Occipital lobe (tissue), 2 donors: ENCODE results near the gene MASP2. TPM values are rescaled to one million over a fixed set of nuclear protein-coding genes. Genes with fewer than 3 reads are reported as not detected.
"Not testable (repeated sequence)": the region's sequence is repeated elsewhere in the genome, so short reads cannot be mapped to it uniquely, and the experiment has no call there.

Experiments used
- DNase-seq: peaks from one replicate; lab custom pipeline; 2025; lab: John Stamatoyannopoulos, UW
- total RNA-seq: library from RNA; depleted of rRNA; stranded (reverse); fragments of >200 nt; gene quantifications from one replicate; pipeline ENCODE4 v1.2.3, GENCODE V29; 2014

The MASP2 gene
- not detected for total RNA-seq

DNA sequence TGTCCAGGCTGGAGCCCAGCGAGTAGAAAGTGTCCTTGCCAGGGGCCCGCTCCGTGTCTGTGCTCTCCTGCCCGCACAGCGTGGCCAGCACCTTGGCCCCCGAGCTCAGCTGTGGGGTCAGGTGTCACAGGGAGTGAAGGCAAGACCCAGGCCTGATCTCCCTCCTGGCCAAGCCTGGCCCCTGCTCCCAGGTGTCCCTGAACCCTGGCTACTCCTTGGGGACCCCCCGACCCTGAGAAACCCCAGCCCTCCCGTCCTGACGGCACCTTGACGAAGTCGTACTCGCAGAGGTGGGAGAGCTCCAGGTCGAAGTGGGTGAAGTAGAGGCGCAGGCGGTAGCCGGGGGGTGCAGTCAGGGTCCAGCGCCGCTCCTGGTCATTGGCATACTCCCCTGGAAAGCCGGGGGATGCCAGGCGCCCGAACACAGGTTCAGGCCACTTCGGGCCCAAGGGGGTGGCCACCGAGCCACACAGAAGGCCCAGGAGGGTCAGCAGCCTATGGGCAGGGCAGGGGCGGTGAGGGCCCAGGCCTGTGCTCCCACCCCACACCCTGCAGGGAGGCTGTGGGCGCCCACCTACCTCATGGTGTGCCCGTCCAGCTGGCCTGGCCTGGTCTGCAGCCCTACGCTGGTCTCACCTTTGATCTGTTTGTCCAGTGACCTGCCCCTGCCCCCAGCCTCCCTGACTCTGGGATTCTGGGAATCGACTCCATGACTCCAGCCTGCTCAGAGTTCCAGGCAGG is at the start of gene MASP2:
MASP2 (minus strand) TSS at position 615 of the 741 bp plus-strand sequence; CDS start at position 583, 32 bp downstream.
- DNase-seq, result no peak

- DNase-seq, result not testable (repeated sequence)
Observed at GRCh38 chr1:11083784-11084183, 36.7 kb upstream of the MASP2 start.

DNA sequence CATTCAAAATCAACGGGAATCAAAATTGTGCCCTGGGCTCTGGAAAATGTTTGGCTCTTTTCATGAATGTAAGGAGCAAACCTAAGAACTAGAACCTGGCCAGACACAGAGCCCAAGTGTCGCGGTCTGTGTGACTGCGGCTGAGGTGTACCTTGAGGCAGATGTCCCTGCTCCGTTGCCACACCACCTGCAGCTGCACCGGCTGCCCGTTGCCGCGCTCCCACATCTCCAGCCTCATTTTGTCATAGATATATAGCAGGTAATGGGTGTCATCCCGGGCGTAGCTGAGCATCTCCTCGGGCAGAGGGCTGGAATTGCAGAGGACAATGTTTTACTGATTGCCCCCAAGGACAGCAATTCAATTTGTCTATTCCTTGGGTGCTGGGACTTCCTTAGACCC is 33.9 kb upstream of the MASP2 start:
- no peak for DNase-seq

- no peak for DNase-seq
Observed at GRCh38 chr1:11078631-11079030, 31.6 kb upstream of the MASP2 start.

DNA sequence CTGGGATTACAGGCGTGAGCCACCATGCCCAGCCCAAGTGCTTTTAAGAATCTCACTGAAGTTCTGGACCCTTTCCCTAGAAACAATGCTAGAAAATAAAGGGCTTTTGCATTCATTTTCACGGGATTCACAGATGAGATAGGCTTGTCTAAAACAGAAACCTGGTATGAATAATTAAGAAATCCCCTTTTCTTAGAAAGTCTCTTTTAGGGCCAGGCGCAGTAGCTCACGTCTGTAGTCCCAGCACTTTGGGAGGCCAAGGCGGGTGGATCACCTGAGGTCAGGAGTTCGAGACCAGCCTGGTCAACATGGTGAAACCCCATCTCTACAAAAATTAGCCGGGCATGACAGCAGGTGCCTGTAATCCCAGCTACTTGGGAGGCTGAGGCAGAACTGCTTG is 26.4 kb upstream of the MASP2 start:
- not testable (repeated sequence) for DNase-seq

GRCh38 chr1:11072216-11072917 is 25.3 kb upstream of the MASP2 start:
- no peak for DNase-seq

GRCh38 chr1:11071463-11072215 is 24.6 kb upstream of the MASP2 start:
- no peak for DNase-seq

GRCh38 chr1:11070876-11071275 is 23.8 kb upstream of the MASP2 start:
- no peak for DNase-seq

- no peak for DNase-seq
Observed at GRCh38 chr1:11068600-11069473, 21.8 kb upstream of the MASP2 start.

DNA sequence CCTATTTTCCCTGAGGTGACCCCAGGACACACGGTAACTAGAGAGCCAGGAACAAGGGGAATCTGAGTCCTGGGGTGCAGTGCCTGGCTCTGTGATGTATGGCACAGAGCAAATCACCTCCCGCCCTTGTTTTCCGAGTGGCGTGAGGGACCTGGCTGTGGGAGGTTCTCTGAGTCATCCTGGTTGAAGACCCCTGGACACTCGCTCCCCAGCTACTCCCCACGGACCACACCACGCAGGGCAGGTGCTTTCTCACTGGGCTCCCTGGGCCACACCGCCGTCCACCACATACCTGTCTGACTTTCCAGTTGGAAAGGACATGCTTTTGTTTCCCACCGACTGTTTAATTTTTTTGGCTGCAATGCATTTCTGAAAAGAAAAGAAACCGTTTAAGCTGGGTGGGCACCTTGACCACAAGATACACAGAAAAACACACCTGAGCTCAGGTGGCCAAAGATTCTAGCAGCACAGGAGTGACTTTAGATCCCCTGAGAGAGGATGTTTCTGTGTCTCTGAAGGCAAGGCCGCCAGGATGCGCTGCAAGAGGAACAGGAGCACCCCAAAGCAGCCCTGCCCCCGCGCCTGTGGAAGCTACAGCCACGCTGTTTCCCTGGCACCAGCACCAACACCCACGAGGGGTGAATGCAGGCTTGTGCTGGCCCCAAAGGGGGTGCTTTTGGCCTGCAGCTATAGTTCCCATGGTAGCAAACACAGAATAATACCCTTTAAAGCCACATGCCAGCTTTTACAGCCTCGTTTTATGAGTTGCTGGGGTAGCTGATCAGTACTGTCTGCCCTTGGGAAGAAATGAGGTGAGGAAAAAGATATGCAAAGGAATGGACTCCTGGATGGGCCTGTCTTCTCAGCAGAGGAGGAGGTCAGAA is 20.9 kb upstream of the MASP2 start:
- DNase-seq, result peak; percentile 28

DNA sequence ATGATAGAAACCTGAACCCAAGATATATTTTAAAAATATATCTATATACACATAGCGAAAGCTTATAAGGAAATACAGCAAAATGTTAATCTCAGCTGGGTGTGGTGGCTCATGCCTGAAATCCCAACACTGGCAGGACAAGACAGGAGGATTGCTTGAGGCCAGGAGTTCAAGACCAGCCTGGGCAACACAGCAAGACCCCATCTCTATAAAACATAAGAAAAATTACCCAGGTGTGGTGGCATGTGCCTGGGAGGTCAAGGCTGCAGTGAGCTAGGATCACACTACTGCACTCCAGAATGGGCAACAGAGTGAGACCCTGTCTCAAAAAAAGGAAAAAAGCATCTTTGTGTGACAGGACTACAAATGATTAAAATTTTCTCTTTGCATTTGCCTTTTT is 18.8 kb upstream of the MASP2 start:
- DNase-seq, result no peak

DNA sequence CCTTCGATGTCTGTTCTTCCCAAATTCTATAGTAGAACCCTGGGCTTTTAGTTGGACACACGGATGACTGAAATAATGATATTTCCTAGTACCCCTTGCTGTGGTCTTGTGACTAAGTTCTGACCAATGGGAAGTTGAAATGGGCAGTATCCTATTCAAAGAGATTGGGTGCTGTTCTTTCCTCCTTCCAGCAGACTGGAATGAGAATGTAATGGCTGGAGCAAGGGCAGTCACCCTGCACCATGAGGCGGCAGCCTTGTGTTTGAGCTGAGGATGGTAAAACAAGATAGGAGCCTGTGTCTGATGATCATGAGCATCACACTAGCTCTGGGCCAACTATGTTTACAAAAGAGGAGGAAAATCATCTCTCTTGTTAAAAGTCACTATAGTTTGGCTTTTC is 17.9 kb upstream of the MASP2 start:
- no peak for DNase-seq

GRCh38 chr1:11063937-11064537 is 17.0 kb upstream of the MASP2 start:
- DNase-seq, result not testable (repeated sequence)

DNA sequence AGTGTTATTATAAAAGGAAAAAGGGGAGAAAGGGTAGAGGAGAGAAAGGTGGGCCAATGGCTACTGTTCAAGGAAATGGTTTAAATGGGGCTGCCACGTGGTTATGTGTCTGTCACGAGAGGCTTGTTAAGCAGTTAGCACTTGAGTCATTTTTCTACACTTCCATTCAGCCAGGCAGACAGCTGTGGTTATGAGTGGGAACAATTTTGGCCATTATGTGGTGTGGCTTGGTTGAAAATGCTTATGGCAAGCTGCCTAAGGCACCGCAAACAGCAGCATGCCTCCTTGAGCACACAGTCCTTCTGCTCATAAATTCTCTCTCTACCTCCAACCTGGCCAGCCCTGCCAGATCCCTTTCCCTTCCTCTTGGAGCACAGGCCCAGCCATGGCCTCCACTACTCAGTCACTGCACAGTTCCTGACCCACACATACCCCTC is 15.9 kb upstream of the MASP2 start:
- peak; percentile 20 for DNase-seq

DNA sequence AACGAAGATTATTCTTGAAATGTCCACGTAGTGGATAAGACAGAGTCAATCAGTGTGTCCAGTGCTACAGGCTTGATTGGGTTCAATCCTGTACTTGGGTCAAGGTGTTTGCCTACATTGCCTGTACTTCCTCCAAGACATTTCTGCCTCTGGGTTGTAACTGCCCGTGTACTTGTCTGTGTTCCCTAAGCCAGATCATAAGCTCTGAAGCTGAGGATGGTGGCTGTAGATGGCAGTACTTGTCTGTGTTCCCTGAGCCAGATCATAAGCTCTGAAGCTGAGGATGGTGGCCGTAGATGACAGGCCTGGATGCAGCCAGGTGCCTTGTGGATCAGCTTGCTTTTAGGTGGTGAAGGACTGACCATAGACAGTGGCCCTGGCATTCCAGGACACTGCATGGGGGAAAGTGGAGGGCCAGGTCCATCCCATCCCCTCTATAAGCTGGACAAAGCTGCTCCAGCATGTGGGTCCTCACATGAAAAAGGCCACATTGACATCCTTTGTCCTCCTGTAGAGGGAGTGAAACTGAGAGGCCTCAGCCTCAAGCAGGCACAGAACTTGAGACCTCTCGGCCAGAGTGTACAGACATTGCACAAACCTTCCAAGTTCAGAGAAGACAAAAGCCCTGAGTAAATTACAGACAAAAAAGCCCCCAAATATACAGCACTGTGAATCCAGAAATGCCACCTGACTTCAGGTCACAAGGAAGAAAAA is 14.8 kb upstream of the MASP2 start:
- DNase-seq, result no peak

DNA sequence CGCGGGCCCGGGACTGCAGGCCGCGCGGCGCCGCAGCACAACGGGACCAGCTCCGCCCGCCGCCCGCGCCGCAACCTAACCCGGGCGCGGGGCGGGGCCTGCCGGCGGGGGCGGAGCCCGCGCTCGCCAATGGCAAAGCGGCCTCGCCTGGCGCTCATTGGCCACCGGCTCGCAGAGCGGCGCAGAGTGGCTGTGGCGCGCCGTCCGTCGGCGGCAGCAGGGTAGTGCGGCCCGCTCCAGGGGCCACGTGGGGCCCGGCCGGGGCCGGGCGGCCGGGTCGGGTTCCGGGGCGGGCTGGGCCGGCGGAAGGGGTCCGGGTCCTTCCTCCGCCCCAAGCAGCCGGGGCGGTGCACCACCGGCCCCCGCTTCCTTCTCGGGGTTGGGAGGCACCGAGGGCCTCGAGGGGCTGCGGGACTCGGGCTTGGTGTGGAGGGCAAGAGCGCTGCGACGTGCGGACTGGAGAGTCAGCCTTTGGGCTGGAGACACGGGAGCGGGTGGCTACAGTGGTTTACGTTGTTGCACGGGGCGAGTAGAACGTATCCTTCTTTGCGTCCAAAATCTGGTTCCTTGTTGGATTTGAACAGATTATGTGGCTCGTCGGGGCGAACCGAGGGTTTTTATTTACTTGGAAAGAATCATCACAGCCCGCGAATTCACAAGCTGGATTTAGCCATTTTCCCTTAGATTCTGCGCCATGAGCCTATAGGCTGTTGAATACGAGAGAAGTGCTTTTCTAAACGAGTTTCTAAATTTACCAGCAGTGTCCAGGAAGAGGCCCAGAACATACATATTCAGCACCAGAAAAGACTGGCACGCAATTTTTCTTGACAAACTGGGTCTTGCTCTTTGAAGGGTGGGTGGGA is 13.2 kb upstream of the MASP2 start, which contains the start of gene SRM:
SRM (minus strand) TSS at position 51 of the 863 bp plus-strand sequence. CDS start 75 bp downstream, outside the sequence.
- DNase-seq, result peak; percentile 87

DNA sequence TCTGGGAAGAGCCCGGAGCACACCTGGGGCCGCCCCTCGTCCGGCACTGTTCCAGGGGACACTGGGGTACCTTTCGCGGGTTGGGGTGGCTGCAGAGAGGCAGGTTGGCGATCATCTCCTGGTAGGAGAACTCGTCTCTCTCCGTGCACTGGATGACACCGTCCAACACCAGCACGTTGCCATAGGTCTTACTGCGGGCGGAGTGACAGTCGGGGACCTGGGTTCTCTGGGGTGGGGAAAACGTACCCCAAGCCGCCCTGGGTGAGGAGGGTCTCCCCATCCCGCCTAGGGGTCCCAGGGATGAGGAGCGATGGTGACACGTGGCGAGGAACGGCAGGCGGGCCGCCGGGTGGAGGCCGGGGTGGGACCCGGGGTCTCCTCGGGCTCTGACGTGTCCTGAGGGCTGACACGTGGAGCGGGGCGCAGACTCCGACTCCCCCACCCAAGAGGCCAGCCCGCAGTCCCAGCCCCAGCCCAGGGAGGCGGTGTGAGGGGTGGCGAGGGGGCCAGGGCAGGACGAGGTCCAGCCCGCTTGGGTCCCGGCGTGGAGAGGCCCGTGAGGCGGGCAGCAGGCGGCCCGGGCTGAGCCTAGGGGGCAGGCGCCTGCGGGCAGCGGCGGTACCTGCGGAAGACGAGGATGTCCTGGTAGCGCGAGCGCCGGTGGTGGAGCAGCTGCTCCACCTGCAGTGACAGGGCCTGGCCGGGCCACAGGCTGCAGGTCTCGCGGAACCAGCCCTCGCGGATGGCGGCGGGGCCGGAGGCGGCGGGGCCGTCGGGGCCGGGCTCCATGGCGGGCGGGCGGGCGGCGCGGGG is 12.3 kb upstream of the MASP2 start:
- no peak for DNase-seq
